Stomach (tissue), 9 donors: ENCODE measurements around the gene EIF4G3. TPM values are rescaled to one million over a fixed set of nuclear protein-coding genes. Genes with fewer than 3 reads are reported as not detected.

Experiments
- DNase-seq, 2 donors: peaks; one replicate each; pipeline versions ENCODE4 v3.0.0 to v3.0.0-alpha.2; 2013 to 2019
- H3K27ac ChIP-seq, 5 donors: fragments of 200-600 bp in 4 of 5; sonication (generic) in 4 of 5; one replicate each; pipeline ENCODE4 v1.5.1; 2013 to 2019; ENCODE audit warnings: mild to moderate bottlenecking in 1 of 5, moderate library complexity in 1 of 5
- H3K27me3 ChIP-seq, 3 donors: fragments of 200-600 bp; sonication (generic); one replicate each; pipeline ENCODE4 v1.5.1; 2017 to 2019; ENCODE audit warnings: mixed run types in 1 of 3
- H3K36me3 ChIP-seq, 4 donors: fragments of 200-600 bp; sonication (generic); 1 replicate in 3 of 4; 2 replicates in 1 of 4; pipeline ENCODE4 v1.5.1; 2016 to 2019
- H3K4me1 ChIP-seq, 4 donors: fragments of 200-600 bp; sonication (generic); one replicate each; pipeline ENCODE4 v1.5.1; 2016 to 2019
- H3K4me3 ChIP-seq, 4 donors: fragments of 200-600 bp; sonication (generic) in 3 of 4; one replicate each; pipeline ENCODE4 v1.5.1; 2016 to 2019; ENCODE audit warnings: mild to moderate bottlenecking in 1 of 4
- H3K9me3 ChIP-seq, 4 donors: fragments of 200-600 bp; sonication (generic); one replicate each; pipeline ENCODE4 v1.5.1; 2016 to 2019
- EP300 ChIP-seq: sonication (generic); formaldehyde crosslinking; IDR thresholded peaks from one replicate; pipeline ENCODE4 v1.6.1; 2017; ENCODE audit warnings: antibody characterized with exemption
- POLR2A ChIP-seq, 4 donors: fragments of 450-650 bp; IDR thresholded peaks; one replicate each; pipeline ENCODE4 v1.6.1; 2016; ENCODE audit warnings: antibody characterized with exemption in 4 of 4, control low read depth in 2 of 4, mild to moderate bottlenecking in 1 of 4, moderate library complexity in 1 of 4
- POLR2AphosphoS5 ChIP-seq, 3 donors: sonication (generic); formaldehyde crosslinking; IDR thresholded peaks; one replicate each; pipeline ENCODE4 v1.6.1; 2016; ENCODE audit warnings: antibody characterized with exemption in 3 of 3
- WGBS, 5 donors: extraction: QIAGEN DNeasy Blood & Tissue Kit in 3 of 5; methylation state at CpG; one replicate each; pipeline versions ENCODE4 v1.1.5 to v1.1.7; 2013 to 2018; 5-methylcytosine and 5-hydroxymethylcytosine counted together
- intact Hi-C: fragments of 100-400 bp; cut with DNase I; formaldehyde crosslinking; loops from one replicate; pipeline ENCODE4 v1.15.1; 2023; ENCODE audit warnings: low total_unique reads
- polyA plus RNA-seq, 3 donors: library from polyadenylated mRNA; stranded (reverse); fragments of 200-250 nt; gene quantifications; one replicate each; pipeline ENCODE4 v1.2.3, GENCODE V29; 2013
- total RNA-seq, 5 donors: library from RNA; depleted of rRNA; stranded (reverse); fragments of >200 nt; gene quantifications; one replicate each; pipeline versions ENCODE4 v1.1.0 to v1.2.3, GENCODE V29; 2014 to 2016
- TF ChIP-seq, protein P1 (sequence below), 7 experiments: fragments of 450-650 bp in 4 of 7; fragments of 200-600 bp in 3 of 7; sonication (generic) in 3 of 7; IDR thresholded peaks; one replicate each; pipeline ENCODE4 v1.5.1; 2016 to 2019; ENCODE audit warnings: antibody characterized with exemption in 7 of 7, control low read depth in 2 of 7, mild to moderate bottlenecking in 1 of 7
- donor health status: healthy with polysubstance abuse.
- donor health status: Bipolar disorder and iron deficiency.
- donor health status: healthy.

The EIF4G3 gene
- total and polyA plus RNA-seq, 8 donors, result 6.3 to 63.3 (median 44.7) TPM

DNA sequence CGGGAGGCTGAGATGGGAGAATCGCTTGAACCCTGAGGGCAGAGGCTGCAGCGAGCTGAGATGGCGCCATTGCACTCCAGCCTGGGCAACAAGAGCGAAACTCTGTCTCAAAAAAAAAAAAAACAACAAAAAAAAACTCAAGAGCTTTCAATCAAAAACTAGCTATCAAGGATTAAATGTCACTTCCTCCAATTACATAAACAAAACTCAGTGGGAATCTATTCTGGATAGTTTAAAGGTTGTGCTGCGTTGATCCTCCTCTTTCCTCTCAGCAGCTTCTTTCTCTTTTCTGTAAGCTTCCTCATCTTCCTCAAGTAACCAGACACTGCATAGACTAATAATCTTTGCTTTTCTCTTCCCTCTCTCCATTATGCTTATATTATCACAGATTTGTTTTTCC lies 20.7 kb downstream of the EIF4G3 start:
- H3K27ac ChIP-seq, result no peak overlapping the region
- peaks cover 0 to 20% (median 16%) of the 10 kb centered on the region in 4 donors for H3K36me3 ChIP-seq
- 88 to 93% (median 92%) methylated on average over 6 of the region's 6 CpGs for WGBS, 5 donors
- H3K4me1 ChIP-seq, result peaks cover 0 to 14% (median 6%) of the 10 kb centered on the region in 4 donors
- no peak for DNase-seq
- intact Hi-C loops, result no loop called here
- H3K27me3 ChIP-seq, result no peaks in the 10 kb centered on the region
- H3K4me3 ChIP-seq, result no peak overlapping the region
- TF ChIP-seq POLR2AphosphoS5 (IDR thresholded peaks at IDR 0.05) (no peak), POLR2A (IDR thresholded peaks at IDR 0.05) (no peak), EP300 (no peak)
- TF ChIP-seq, protein P1, sequence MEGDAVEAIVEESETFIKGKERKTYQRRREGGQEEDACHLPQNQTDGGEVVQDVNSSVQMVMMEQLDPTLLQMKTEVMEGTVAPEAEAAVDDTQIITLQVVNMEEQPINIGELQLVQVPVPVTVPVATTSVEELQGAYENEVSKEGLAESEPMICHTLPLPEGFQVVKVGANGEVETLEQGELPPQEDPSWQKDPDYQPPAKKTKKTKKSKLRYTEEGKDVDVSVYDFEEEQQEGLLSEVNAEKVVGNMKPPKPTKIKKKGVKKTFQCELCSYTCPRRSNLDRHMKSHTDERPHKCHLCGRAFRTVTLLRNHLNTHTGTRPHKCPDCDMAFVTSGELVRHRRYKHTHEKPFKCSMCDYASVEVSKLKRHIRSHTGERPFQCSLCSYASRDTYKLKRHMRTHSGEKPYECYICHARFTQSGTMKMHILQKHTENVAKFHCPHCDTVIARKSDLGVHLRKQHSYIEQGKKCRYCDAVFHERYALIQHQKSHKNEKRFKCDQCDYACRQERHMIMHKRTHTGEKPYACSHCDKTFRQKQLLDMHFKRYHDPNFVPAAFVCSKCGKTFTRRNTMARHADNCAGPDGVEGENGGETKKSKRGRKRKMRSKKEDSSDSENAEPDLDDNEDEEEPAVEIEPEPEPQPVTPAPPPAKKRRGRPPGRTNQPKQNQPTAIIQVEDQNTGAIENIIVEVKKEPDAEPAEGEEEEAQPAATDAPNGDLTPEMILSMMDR (IDR thresholded peaks at IDR 0.05), result no peak
- no peaks in the 10 kb centered on the region for H3K9me3 ChIP-seq

DNA sequence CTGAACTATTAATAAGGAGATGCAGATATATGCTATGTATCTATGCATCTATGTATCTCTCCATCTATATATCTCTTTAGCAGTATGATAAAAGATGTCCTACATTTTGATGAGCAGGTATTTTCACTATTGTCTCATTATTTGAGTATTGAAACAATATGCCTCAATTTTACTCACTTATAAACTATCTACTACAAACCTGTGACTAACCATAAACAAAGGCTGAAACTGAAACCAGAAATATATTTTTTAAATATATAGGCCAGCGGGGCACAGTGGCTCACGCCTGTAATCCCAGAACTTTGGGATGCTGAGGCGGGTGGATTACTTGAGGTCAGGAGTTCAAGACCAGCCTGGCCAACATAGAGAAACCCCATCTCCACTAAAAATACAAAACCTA lies 22.0 kb downstream of the EIF4G3 start:
- intact Hi-C loops, result no loop called here
- TF ChIP-seq POLR2A (IDR thresholded peaks at IDR 0.05) (no peak), EP300 (no peak), POLR2AphosphoS5 (IDR thresholded peaks at IDR 0.05) (no peak)
- TF ChIP-seq, protein P1 (IDR thresholded peaks at IDR 0.05), result no peak
- DNase-seq, result no peak
- no peak overlapping the region for H3K27ac ChIP-seq
- H3K27me3 ChIP-seq, result no peaks in the 10 kb centered on the region
- H3K36me3 ChIP-seq, result peaks cover 0 to 13% (median 9%) of the 10 kb centered on the region in 4 donors
- H3K9me3 ChIP-seq, result no peaks in the 10 kb centered on the region
- no peak overlapping the region for H3K4me3 ChIP-seq
- peaks cover 4 to 26% (median 12%) of the 10 kb centered on the region in 4 donors for H3K4me1 ChIP-seq
- 70 to 89% (median 85%) methylated on average over 3 of the region's 3 CpGs for WGBS, 5 donors

DNA sequence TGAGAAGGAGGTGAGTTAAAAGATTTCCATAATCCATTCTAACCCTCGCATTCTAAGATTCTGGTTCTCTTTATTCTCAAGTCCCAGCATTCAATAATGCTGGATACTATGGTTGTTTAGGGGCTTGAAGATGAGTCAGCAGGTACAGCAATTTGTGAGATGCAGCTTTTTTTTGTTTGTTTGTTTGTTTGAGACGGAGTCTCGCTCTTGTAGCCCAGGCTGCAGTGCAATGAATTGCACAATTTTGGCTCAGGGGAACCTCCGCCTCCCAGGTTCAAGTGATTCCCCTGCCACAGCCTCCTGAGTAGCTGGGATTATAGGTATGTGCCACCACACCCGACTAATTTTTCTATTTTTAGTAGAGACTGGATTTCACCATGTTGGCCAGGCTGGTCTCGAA lies 23.3 kb downstream of the EIF4G3 start:
- TF ChIP-seq EP300 (no peak), POLR2A (IDR thresholded peaks at IDR 0.05) (no peak), POLR2AphosphoS5 (IDR thresholded peaks at IDR 0.05) (no peak)
- TF ChIP-seq, protein P1 (IDR thresholded peaks at IDR 0.05), result no peak
- no peak overlapping the region for H3K4me3 ChIP-seq
- H3K36me3 ChIP-seq, result peaks cover 0 to 13% (median 8%) of the 10 kb centered on the region in 4 donors
- intact Hi-C loops, result no loop called here
- H3K27ac ChIP-seq, result no peak overlapping the region
- peaks cover 8 to 37% (median 22%) of the 10 kb centered on the region in 4 donors for H3K4me1 ChIP-seq
- WGBS, 5 donors, result 85 to 93% (median 91%) methylated on average over 6 of the region's 6 CpGs
- no peaks in the 10 kb centered on the region for H3K9me3 ChIP-seq
- no peaks in the 10 kb centered on the region for H3K27me3 ChIP-seq
- no peak for DNase-seq

DNA sequence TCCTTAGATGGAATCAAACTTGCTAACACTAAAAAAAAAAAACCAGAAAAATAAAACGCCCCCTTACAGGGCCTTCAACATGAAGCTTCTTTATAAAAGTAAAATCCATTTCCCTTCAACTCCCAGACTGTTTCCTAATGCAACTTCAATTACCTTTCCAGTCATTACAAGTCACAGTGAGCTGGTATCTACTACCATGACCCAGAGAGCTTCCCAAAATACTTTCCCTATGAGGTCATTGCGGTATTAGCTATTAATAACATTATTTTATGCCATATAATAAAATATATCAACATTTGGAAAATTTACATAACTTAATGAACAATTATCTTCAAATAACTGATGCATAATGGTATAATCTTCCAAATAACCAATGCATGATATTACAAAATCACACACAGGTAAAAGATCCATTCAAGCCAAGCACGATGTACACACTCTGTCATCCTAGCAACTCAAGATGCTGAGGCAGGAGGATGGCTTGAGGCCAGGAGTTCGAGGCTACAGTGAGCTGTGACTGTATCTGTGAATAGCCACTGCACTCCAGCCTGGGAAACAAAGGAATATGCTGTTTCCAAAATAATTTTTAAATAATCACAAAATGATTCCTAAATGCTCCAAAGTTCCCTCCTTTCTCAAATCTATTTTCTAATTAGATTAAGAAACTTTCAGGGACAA lies 24.1 kb downstream of the EIF4G3 start:
- TF ChIP-seq POLR2AphosphoS5 (IDR thresholded peaks at IDR 0.05), result no peak
- TF ChIP-seq, protein P1 (IDR thresholded peaks at IDR 0.05), result no peak
- TF ChIP-seq POLR2A (IDR thresholded peaks at IDR 0.05), result no peak
- Histone ChIP-seq H3K27me3 (no peaks in the 10 kb centered on the region), H3K4me1 (peaks cover 8 to 34% (median 21%) of the 10 kb centered on the region in 4 donors), H3K4me3 (no peak overlapping the region), H3K27ac (no peak overlapping the region), H3K9me3 (no peaks in the 10 kb centered on the region), H3K36me3 (peaks cover 0 to 22% (median 14%) of the 10 kb centered on the region in 4 donors)
- no peak for DNase-seq
- 72 to 89% (median 79%) methylated on average over 4 of the region's 4 CpGs for WGBS, 5 donors
- intact Hi-C loops, result no loop called here
